GM12878 (cell line): Measurements from ENCODE around the gene ADAMTS2. TPM values are rescaled to one million over a fixed set of nuclear protein-coding genes. Genes with fewer than 3 reads are reported as not detected.

ENCODE experiments used
- ATAC-seq: fragments of 200-7000 bp; cut with Tn5 transposase; 3 replicates; pipeline ENCODE4 v1.9.1; 2020; ENCODE audit warnings: mild to moderate bottlenecking, moderate library complexity
- BruUV-seq: library from RNA; stranded (reverse); fragments of 400-500 nt; replicated peaks from 2 replicates; lab custom pipeline; 2021; lab: Mats Ljungman, UMichigan
- CTCF ChIA-PET: fragments of 300-600 bp; sonication (Branson Sonifier 250); formaldehyde crosslinking; extraction: SDS; loops from one replicate; lab custom pipeline; 2021; ENCODE audit warnings: inconsistent platforms; lab: Yijun Ruan, JAX
- POLR2A ChIA-PET: fragments of 350-600 bp; formaldehyde crosslinking; extraction: SDS; loops from one replicate; lab custom pipeline; 2021; ENCODE audit warnings: inconsistent platforms; lab: Charles Lee
- RAD21 ChIA-PET: fragments of 300-600 bp; sonication (Branson Sonifier 250); formaldehyde crosslinking; loops from one replicate; lab custom pipeline; 2023; ENCODE audit warnings: antibody characterized with exemption; ENCODE audit not compliant: unreplicated experiment; lab: Charles Lee
- SMC1A ChIA-PET: fragments of 300-600 bp; sonication (Branson Sonifier 250); formaldehyde crosslinking; loops from one replicate; lab custom pipeline; 2023; ENCODE audit not compliant: unreplicated experiment, uncharacterized antibody; lab: Charles Lee
- DNase-seq: peaks from one replicate; pipeline ENCODE4 v3.0.0-alpha.2; 2011; ENCODE audit warnings: low read depth, low spot score
- FAIRE-seq: peaks from 3 replicates; lab custom pipeline; 2011; peaks lifted over from hg19 to GRCh38; lab: Jason Lieb, UNC
- H2AFZ ChIP-seq: 2 replicates; pipeline ENCODE4 v1.6.0; 2011; ENCODE audit warnings: low read depth, low read length, control low read depth; ENCODE audit not compliant: control insufficient read depth
- H3K27ac ChIP-seq: 2 replicates; pipeline ENCODE4 v1.5.1; 2011; ENCODE audit warnings: control low read depth; ENCODE audit not compliant: control insufficient read depth, insufficient read depth
- H3K27me3 ChIP-seq, 2 experiments: replicated peaks in 1 of 2; 2 replicates each; pipeline versions ENCODE4 v1.6.0 to v1.6.1; 2011; ENCODE audit warnings: low read length in 1 of 2; ENCODE audit not compliant: control insufficient read depth in 2 of 2, insufficient read depth in 2 of 2
- H3K36me3 ChIP-seq, 2 experiments: 2 replicates each; pipeline ENCODE4 v1.5.1; 2011; ENCODE audit warnings: low read length in 1 of 2; ENCODE audit not compliant: control insufficient read depth in 2 of 2, insufficient read depth in 2 of 2
- H3K4me1 ChIP-seq: 2 replicates; pipeline ENCODE4 v1.6.1; 2011; ENCODE audit warnings: mild to moderate bottlenecking, low read length, moderate library complexity, mixed read lengths; ENCODE audit not compliant: control insufficient read depth, insufficient read depth
- H3K4me2 ChIP-seq: 2 replicates; pipeline ENCODE4 v1.6.0; 2011; ENCODE audit warnings: control low read depth; ENCODE audit not compliant: control insufficient read depth, insufficient read depth
- H3K4me3 ChIP-seq: fragments of 200-600 bp; sonication (generic); 2 replicates; pipeline ENCODE4 v1.5.1; 2016
- H3K79me2 ChIP-seq: 2 replicates; pipeline ENCODE4 v1.6.0; 2011; ENCODE audit warnings: low read length; ENCODE audit not compliant: control insufficient read depth, insufficient read depth
- H3K9ac ChIP-seq: 2 replicates; pipeline ENCODE4 v1.8.0; 2011; ENCODE audit warnings: low read length, control low read depth, mixed read lengths; ENCODE audit not compliant: control insufficient read depth, insufficient read depth
- H3K9me3 ChIP-seq: replicated peaks from 3 replicates; pipeline ENCODE4 v1.5.1; 2011; ENCODE audit warnings: mild to moderate bottlenecking, low read length; ENCODE audit not compliant: control insufficient read depth, insufficient read depth
- H4K20me1 ChIP-seq: 2 replicates; pipeline ENCODE4 v1.6.0; 2011; ENCODE audit not compliant: control insufficient read depth, insufficient read depth
- EED ChIP-seq: sonication (generic); IDR thresholded peaks from 2 replicates; pipeline ENCODE4 v1.6.1; 2016; ENCODE audit warnings: antibody characterized with exemption, low read depth
- ELK1 ChIP-seq: IDR thresholded peaks from 2 replicates; pipeline ENCODE4 v1.6.1; 2012; ENCODE audit warnings: low read depth, low read length, improper control_type of control experiment
- EP300 ChIP-seq, 2 experiments: fragments of 150-350 bp in 1 of 2; IDR thresholded peaks; 2 replicates each; pipeline ENCODE4 v1.6.1; 2011 to 2012; ENCODE audit warnings: low read depth in 2 of 2, low read length in 2 of 2, borderline replicate concordance in 1 of 2, improper control_type of control experiment in 1 of 2, inconsistent platforms in 1 of 2; ENCODE audit not compliant: control insufficient read depth in 1 of 2
- HDAC6 ChIP-seq: fragments of 200-600 bp; sonication (generic); IDR thresholded peaks from one replicate; pipeline ENCODE4 v1.8.0; 2017; ENCODE audit warnings: antibody characterized with exemption; ENCODE audit not compliant: unreplicated experiment
- IKZF1 ChIP-seq: fragments of 450-650 bp; conservative IDR thresholded peaks from 2 replicates; pipeline ENCODE4 v1.6.1; 2017; ENCODE audit warnings: antibody characterized with exemption, mild to moderate bottlenecking
- IRF5 ChIP-seq: fragments of 450-650 bp; IDR thresholded peaks from 2 replicates; pipeline ENCODE4 v1.6.1; 2017; ENCODE audit warnings: borderline replicate concordance
- MXI1 ChIP-seq: fragments of 150-350 bp; IDR thresholded peaks from 2 replicates; pipeline ENCODE4 v1.6.1; 2011; ENCODE audit warnings: low read depth, mild to moderate bottlenecking, inconsistent platforms, low read length, improper control_type of control experiment
- PML ChIP-seq: IDR thresholded peaks from 2 replicates; pipeline ENCODE4 v1.6.1; 2012; ENCODE audit warnings: low read length, inconsistent platforms
- SMAD1 ChIP-seq: fragments of 450-650 bp; IDR thresholded peaks from 2 replicates; pipeline ENCODE4 v1.6.1; 2018; ENCODE audit warnings: mild to moderate bottlenecking, low read depth; ENCODE audit not compliant: partially characterized antibody
- SUPT20H ChIP-seq: IDR thresholded peaks from 2 replicates; pipeline ENCODE4 v1.6.1; 2011; ENCODE audit warnings: low read depth, mild to moderate bottlenecking, low read length, moderate library complexity, borderline replicate concordance; ENCODE audit not compliant: control insufficient read depth
- USF1 ChIP-seq: IDR thresholded peaks from 2 replicates; pipeline ENCODE4 v1.6.1; 2011; ENCODE audit warnings: borderline replicate concordance, low read depth, mild to moderate bottlenecking, moderate library complexity, mixed read lengths, low read length; ENCODE audit not compliant: insufficient read depth; ENCODE audit errors: extremely low read length
- USF2 ChIP-seq: IDR thresholded peaks from 2 replicates; pipeline ENCODE4 v1.6.1; 2011; ENCODE audit warnings: low read depth, low read length, improper control_type of control experiment, borderline replicate concordance
- ZBTB33 ChIP-seq: fragments of 450-650 bp; IDR thresholded peaks from 2 replicates; pipeline ENCODE4 v1.6.1; 2017; ENCODE audit warnings: mild to moderate bottlenecking
- WGBS: methylation state at CpG from one replicate; pipeline ENCODE4 v1.1.6; 2016; ENCODE audit warnings: low lambda C conversion rate; ENCODE audit not compliant: insufficient replicate concordance, insufficient coverage; ENCODE audit errors: missing lambda C conversion rate; 5-methylcytosine and 5-hydroxymethylcytosine counted together
- in situ Hi-C: fragments of 300-500 bp; cut with MboI; formaldehyde crosslinking; loops from 9 replicates; pipeline ENCODE4 v1.14.3; 2018; ENCODE audit warnings: mixed read lengths
- intact Hi-C: fragments of 100-400 bp; cut with micrococcal nuclease; formaldehyde crosslinking; loops from one replicate; pipeline ENCODE4 v1.14.2; 2022; ENCODE audit not compliant: unreplicated experiment
- polyA plus RNA-seq, 11 experiments: library from polyadenylated mRNA; depleted of rRNA in 4 of 11; unstranded in 6 of 11; stranded (reverse) in 5 of 11; fragments of >200 nt; fragmentation: Nextera tagmentation in 4 of 11; fragmentation: Illumina TruSeq in 1 of 11; extraction: Ambion mirVana in 4 of 11; extraction: Trizol in 1 of 11; gene quantifications; 1 replicate in 1 of 11; 2 replicates in 10 of 11; pipeline versions ENCODE4 v1.2.1 to v1.2.3, GENCODE V29; 2011 to 2016; ENCODE audit warnings: inconsistent platforms in 2 of 11, missing spikeins in 2 of 11, low read depth in 1 of 11
- total RNA-seq, 4 experiments: library from RNA; depleted of rRNA in 3 of 4; stranded (reverse); fragments of >200 nt in 3 of 4; fragmentation: Illumina TruSeq in 1 of 4; extraction: Trizol in 1 of 4; gene quantifications; 2 replicates each; pipeline versions ENCODE4 v1.2.1 to v1.2.3, GENCODE V29; 2013 to 2021

Gene ADAMTS2
- total and polyA plus RNA-seq, 10 of the 15 experiments (the other 5 are each of a cell fraction or from before 2014, with no cell fraction given), result 0.03 to 0.05 TPM; not detected in 8

GRCh38 chr5:179325296-179326031 lies 19.8 kb downstream of the ADAMTS2 start:
- Histone ChIP-seq H3K9ac (no peak overlapping the region), H3K9me3 (no peaks in the 10 kb centered on the region; the same call in 2 of the 3 replicates), H3K36me3 (no peaks in the 10 kb centered on the region), H3K4me3 (no peak overlapping the region), H4K20me1 (no peaks in the 10 kb centered on the region), H2AFZ (no peak overlapping the region), H3K4me1 (no peaks in the 10 kb centered on the region), H3K4me2 (no peak overlapping the region), H3K27ac (no peak overlapping the region), H3K27me3 (no peaks in the 10 kb centered on the region), H3K79me2 (no peaks in the 10 kb centered on the region)
- 66% methylated on average over 25 of the region's 28 CpGs for WGBS
- CTCF ChIA-PET, result no interaction called here
- BruUV-seq, result no TSS peak
- no peak for TF ChIP-seq IRF5
- TF ChIP-seq HDAC6, result no peak
- TF ChIP-seq USF2, result no peak
- no peak for TF ChIP-seq SUPT20H
- no peak for TF ChIP-seq MXI1
- no peak for TF ChIP-seq USF1
- TF ChIP-seq PML, result no peak
- no peak for TF ChIP-seq ZBTB33
- no peak for TF ChIP-seq EED
- no peak for TF ChIP-seq IKZF1
- TF ChIP-seq EP300 (IDR thresholded peaks at IDR 0.05; ENCODE audit: borderline replicate concordance in 1 of 2, control insufficient read depth in 1 of 2, low read depth in 2 of 2, low read length in 2 of 2), result no peak
- no peak for TF ChIP-seq SMAD1
- no peak for TF ChIP-seq ELK1
- intact Hi-C loops (no loop called here), in situ Hi-C loops (no loop called here)
- FAIRE-seq (no peak), ATAC-seq (no peak), DNase-seq (no peak)
- POLR2A ChIA-PET, result no interaction called here
- RAD21 ChIA-PET, result no interaction called here
- SMC1A ChIA-PET, result no interaction called here
